NCI-H2196 (cell line): ENCODE data around the gene EHMT2.
A peak's percentile ranks its signal among the peaks of the same experiment; 100 is the strongest.
"Not testable (repeated sequence)": the region's sequence is repeated elsewhere in the genome, so short reads cannot be mapped to it uniquely, and the experiment has no call there.

ENCODE experiments used
- DNase-seq: peaks from one replicate; lab custom pipeline; 2025; ENCODE audit not compliant: unreplicated experiment; lab: John Stamatoyannopoulos, UW

Gene EHMT2

GRCh38 chr6:31842053-31842452, 55.4 kb downstream of the EHMT2 start:
- DNase-seq, result no peak

GRCh38 chr6:31839779-31840126, 57.7 kb downstream of the EHMT2 start:
- DNase-seq, result not testable (repeated sequence)

GRCh38 chr6:31838968-31839367, 58.5 kb downstream of the EHMT2 start:
- no peak for DNase-seq

GRCh38 chr6:31838114-31838553, 59.4 kb downstream of the EHMT2 start:
- DNase-seq, result not testable (repeated sequence)

- DNase-seq, result no peak
Measured at GRCh38 chr6:31837369-31838113, 60.0 kb downstream of the EHMT2 start.

- no peak for DNase-seq
Measured at GRCh38 chr6:31836474-31837368, 60.8 kb downstream of the EHMT2 start.

- DNase-seq, result no peak
Measured at GRCh38 chr6:31836047-31836473, 61.4 kb downstream of the EHMT2 start.

GRCh38 chr6:31834367-31835250, 62.9 kb downstream of the EHMT2 start:
- peak; percentile 94 for DNase-seq

- DNase-seq, result no peak
Measured at GRCh38 chr6:31831350-31832215, 65.9 kb downstream of the EHMT2 start.

GRCh38 chr6:31830886-31831335, 66.6 kb downstream of the EHMT2 start:
- DNase-seq, result no peak
